Keratinocyte (primary cell): ENCODE results near the gene ITGAV.

ENCODE experiments used
- CTCF ChIP-seq, 3 experiments: IDR thresholded peaks in 1 of 3; conservative IDR thresholded peaks in 1 of 3; optimal IDR thresholded peaks in 1 of 3; 2 replicates in 2 of 3; 3 replicates in 1 of 3; pipeline versions ENCODE3 to v1.5.1; 2011; ENCODE audit warnings: low read length in 3 of 3, mild to moderate bottlenecking in 3 of 3, moderate library complexity in 2 of 3, control low read depth in 1 of 3, inconsistent platforms in 1 of 3; ENCODE audit not compliant: insufficient read depth in 2 of 3; ENCODE audit errors: extremely low read depth in 1 of 3
- EZH2 ChIP-seq: IDR thresholded peaks from one replicate; pipeline ENCODE4 v1.6.1; 2012; ENCODE audit warnings: inconsistent platforms, mild to moderate bottlenecking, low read length, moderate library complexity

- no peak for TF ChIP-seq CTCF (optimal IDR thresholded peaks at IDR 0.05 in 1 of 3, IDR thresholded peaks at IDR 0.05 in 1 of 3, conservative IDR thresholded peaks at IDR 0.05 in 1 of 3; ENCODE audit: extremely low read depth in 1 of 3, insufficient read depth in 2 of 3, low read length in 3 of 3)
- TF ChIP-seq EZH2: no peak
These were observed 42.6 kb downstream of the ITGAV start for GRCh38 chr2:186632417-186632816.
